ENCODE data around the gene CLEC2L.

Gene CLEC2L

GRCh38 chr7:139557857-139558581 is 34.5 kb downstream of the CLEC2L start:
- no peak for DNase-seq

- no peak for DNase-seq
These were observed 36.0 kb downstream of the CLEC2L start for GRCh38 chr7:139559364-139560105.

- no peak for DNase-seq
These were observed 36.7 kb downstream of the CLEC2L start for GRCh38 chr7:139560199-139560598.

GRCh38 chr7:139560678-139561077 is 37.2 kb downstream of the CLEC2L start:
- no peak for DNase-seq

DNA sequence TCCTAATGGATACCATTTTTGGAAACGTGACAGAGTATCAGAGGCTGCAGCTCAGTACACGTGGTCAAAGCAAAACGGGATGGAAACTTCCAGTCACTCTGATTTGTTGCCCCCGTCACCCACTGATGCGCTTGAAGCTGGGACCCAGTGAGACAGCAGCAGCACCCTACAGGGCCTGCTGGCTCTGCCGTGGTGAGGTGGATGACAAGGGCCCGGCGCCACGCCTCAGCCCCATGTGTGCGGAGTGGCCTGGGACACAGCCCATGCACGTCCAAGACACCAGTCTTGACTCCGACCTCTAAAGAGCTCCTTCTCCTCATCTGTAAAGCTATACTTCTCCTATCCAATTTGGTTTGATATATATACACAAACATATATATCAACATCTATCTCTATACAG is 39.0 kb downstream of the CLEC2L start:
- no peak for DNase-seq

DNA sequence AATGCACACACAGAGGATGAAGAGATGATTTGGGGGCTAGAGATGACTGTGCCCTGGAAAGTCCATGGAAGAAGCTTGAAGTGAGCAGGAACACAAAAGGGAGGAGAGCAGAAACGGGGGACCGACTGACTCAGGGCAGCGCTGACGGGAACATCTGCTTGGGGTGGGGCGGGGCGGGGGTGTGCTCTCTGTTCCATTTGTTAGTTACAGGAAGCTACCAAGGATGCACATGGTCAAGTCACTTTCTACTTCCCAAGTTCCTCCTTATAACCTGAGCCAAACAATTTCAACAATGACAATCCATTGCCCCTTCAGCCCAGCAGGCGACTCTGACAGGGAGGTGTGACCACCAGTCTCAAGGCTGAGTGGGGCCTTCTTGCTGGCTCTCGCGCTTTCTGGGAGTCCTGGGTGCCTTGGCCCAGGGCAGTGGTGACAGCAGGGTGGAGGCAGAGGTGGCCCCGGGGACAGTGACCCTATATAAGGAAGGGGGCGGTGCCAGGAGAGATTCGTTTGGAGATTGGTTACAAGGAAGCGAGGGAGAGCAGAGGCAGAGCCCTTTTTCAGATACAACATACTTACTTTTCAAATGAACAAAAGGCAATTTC is 39.6 kb downstream of the CLEC2L start:
- DNase-seq: no peak

GRCh38 chr7:139563856-139564255 is 40.4 kb downstream of the CLEC2L start:
- DNase-seq: no peak

GRCh38 chr7:139566075-139566474 is 42.6 kb downstream of the CLEC2L start:
- no peak for DNase-seq

DNA sequence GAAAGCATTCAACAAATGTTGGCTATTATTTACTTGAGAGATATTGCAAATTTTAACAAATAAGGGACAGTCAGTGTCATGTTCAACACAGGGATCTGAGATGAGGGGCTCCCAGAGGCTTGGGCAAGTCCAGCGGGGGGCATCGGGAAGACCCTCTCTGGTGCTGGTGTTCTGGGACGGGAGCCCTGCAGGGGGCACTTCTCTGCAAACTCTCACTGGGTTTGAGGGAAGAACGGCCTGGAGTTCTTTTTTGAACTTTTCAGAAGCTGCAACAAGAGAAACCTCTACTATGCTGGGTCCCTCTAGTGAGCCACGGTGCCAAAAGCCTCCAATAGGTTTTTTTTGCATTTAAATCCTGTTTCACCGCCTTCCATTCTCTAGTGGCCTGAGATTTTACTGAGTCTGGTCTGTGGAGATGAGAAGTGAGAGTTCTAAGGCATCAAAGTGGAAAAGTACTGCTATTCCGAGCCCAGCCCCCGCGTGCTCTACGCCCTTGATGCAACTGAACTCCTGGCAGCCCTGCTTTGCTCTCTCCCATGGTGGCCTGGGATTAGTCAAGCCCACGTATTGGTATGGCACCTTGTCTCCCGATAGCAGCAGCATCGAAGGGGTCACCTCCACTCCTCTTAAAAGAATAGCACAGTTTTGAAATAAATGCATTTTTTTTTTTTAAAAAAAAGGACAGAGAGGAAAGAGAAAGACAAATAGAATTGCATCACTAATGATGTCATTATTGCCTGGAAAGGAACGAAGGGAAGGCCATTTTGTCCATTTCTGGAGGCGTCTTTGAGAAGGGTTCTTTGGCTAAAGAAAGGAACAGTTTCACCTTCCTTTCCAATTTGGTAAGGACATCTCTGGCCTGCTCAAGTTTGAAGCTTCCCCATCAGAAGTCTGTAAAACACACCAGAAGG is 43.5 kb downstream of the CLEC2L start:
- no peak for DNase-seq

DNA sequence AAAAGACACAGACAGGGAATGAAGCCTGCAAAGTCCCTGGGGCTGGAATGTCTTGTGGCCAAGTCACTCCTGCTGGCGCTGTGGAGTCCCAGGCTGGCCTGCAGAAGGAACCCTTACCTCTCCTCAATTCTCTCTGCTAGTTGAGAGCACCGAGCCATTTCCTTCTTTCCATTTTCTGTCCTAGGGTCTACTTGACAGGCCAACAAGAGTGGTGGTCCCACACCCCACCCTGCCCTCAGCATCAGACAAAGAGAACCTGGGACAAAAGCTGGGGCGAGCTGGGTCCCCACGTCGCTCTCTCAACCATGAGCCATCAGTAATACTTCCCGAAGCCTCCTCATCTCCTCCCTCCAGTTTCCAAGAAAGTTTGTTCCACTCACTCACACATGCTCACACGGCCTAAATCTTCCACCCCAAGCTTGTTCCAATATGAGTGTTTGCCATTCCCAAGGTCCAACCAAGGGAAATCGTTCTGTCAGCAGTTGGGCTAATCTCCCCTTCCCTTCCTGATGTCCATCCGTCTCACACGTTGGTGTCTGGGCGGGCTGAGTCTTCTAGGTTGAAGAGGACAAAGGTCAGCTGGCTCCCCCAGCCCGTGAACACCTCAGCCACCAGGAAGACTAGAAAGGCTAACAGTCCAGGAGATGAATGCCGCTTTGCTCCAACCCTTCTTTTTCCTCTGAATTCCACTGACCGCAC is 44.3 kb downstream of the CLEC2L start:
- no peak for DNase-seq

- DNase-seq: no peak
These were observed 44.8 kb downstream of the CLEC2L start for GRCh38 chr7:139568346-139568675.

GRCh38 chr7:139568813-139569490 is 45.5 kb downstream of the CLEC2L start:
- no peak for DNase-seq

DNA sequence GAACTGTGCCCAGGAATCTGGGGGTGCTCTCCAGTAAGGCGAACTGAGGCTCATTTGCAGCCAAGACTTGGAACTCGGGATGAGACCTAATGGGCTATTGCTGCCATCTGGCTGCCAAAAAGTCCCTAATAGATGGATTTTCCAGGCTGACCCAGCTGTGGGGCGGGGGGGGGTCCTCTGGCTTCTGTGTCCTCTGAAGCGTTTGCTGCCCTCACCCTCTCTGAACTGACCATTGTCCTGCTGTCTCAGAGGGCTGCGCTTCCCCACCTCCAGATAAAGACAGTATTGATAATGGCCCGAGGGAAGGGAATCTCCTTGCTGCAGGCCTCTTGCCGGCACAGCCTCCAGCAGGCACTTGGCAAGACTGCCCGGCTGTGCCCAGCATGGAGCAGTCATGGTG is 46.6 kb downstream of the CLEC2L start:
- DNase-seq: no peak

DNA sequence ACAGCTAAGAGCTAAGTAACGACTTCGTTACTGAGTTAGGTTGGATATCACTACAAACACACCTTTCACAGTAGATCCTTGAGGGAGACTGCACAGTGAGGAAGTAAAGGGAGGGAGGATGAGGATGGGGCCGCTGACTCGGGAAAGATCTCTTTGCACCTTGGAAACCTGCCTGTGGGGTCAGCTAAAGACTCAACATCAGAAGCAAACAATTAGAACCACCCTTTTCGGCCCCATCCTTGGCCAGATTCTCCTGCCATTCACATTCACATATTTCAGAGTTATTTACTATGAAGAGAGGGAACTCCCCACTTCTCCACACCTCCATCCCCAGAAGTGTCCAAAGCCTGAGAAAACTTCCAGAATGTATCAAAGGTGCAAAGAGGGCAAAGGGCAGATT is 47.1 kb downstream of the CLEC2L start:
- DNase-seq: no peak

DNA sequence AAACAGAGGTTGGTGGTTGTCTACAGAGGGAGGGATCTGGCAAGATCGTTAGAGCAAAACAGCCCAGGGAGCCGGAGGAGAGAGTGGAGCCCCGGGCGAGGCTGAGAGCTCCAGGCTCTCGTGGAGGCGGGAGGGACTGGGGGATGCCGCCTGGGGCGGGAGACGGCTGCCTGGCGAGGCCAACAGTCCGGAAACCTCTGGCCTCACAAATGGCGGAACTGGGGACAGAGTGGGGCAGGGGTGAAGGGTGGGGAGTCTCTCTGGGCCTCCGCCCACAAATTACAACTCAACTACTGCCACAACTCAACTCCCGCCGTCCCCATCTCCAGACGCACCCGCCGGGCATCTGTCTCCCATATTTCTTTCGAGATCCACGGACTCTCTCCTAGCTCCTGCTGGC is 47.7 kb downstream of the CLEC2L start:
- no peak for DNase-seq

GRCh38 chr7:139571651-139572050 is 48.2 kb downstream of the CLEC2L start:
- DNase-seq: no peak

GRCh38 chr7:139572071-139572470 is 48.6 kb downstream of the CLEC2L start:
- DNase-seq: no peak

- DNase-seq: no peak
These were observed 49.4 kb downstream of the CLEC2L start for GRCh38 chr7:139572704-139573385.

- DNase-seq: no peak
These were observed 50.4 kb downstream of the CLEC2L start for GRCh38 chr7:139573871-139574270.

GRCh38 chr7:139574618-139575337 is 51.3 kb downstream of the CLEC2L start:
- no peak for DNase-seq

GRCh38 chr7:139575338-139575680 is 51.8 kb downstream of the CLEC2L start:
- no peak for DNase-seq
